Trophoblast cell (in vitro differentiated cells and primary cell): ENCODE data around the gene RNU6-7.

ENCODE experiments used
- DNase-seq, 2 donors: peaks; one replicate each; pipeline ENCODE4 v3.0.0-alpha.2; 2016
- H2AFZ ChIP-seq: 2 replicates; pipeline ENCODE4 v1.6.1; 2013; ENCODE audit warnings: low read length, moderate library complexity, mild to moderate bottlenecking; ENCODE audit not compliant: insufficient read depth, poor library complexity
- H2AK5ac ChIP-seq: 2 replicates; pipeline ENCODE4 v1.6.1; 2013; ENCODE audit warnings: mild to moderate bottlenecking, low read length
- H2BK120ac ChIP-seq: 2 replicates; pipeline ENCODE4 v1.6.1; 2013; ENCODE audit warnings: low read length, mild to moderate bottlenecking, moderate library complexity; ENCODE audit not compliant: insufficient read depth, poor library complexity
- H2BK12ac ChIP-seq: 2 replicates; pipeline ENCODE4 v1.6.1; 2013; ENCODE audit warnings: mild to moderate bottlenecking, low read length, moderate library complexity
- H2BK5ac ChIP-seq: 2 replicates; pipeline ENCODE4 v1.6.1; 2013; ENCODE audit warnings: low read length, low read depth, moderate library complexity, mild to moderate bottlenecking; ENCODE audit not compliant: poor library complexity
- H3K14ac ChIP-seq: 2 replicates; pipeline ENCODE4 v1.6.1; 2013; ENCODE audit warnings: mild to moderate bottlenecking, low read length
- H3K18ac ChIP-seq: 2 replicates; pipeline ENCODE4 v1.6.1; 2013; ENCODE audit warnings: mild to moderate bottlenecking, low read length
- H3K23ac ChIP-seq: 2 replicates; pipeline ENCODE4 v1.6.1; 2013; ENCODE audit warnings: low read length
- H3K27ac ChIP-seq: 2 replicates; pipeline ENCODE4 v1.5.1; 2013; ENCODE audit warnings: low read depth, mild to moderate bottlenecking, inconsistent platforms, low read length, moderate library complexity
- H3K27me3 ChIP-seq: 2 replicates; pipeline ENCODE4 v1.6.1; 2013; ENCODE audit warnings: inconsistent platforms, mild to moderate bottlenecking, low read length, moderate library complexity; ENCODE audit not compliant: insufficient read depth
- H3K36me3 ChIP-seq, 2 experiments: 1 replicate in 1 of 2; 2 replicates in 1 of 2; pipeline ENCODE4 v1.6.1; 2013; ENCODE audit warnings: low read length in 2 of 2, mild to moderate bottlenecking in 2 of 2, moderate library complexity in 1 of 2; ENCODE audit not compliant: insufficient read depth in 2 of 2, control insufficient read depth in 1 of 2
- H3K4ac ChIP-seq: 2 replicates; pipeline ENCODE4 v1.6.1; 2013; ENCODE audit warnings: low read depth, mild to moderate bottlenecking, low read length, moderate library complexity
- H3K4me1 ChIP-seq, 2 experiments: 1 replicate in 1 of 2; 2 replicates in 1 of 2; pipeline ENCODE4 v1.6.1; 2013; ENCODE audit warnings: low read length in 2 of 2, mild to moderate bottlenecking in 2 of 2, moderate library complexity in 1 of 2; ENCODE audit not compliant: insufficient read depth in 2 of 2, control insufficient read depth in 1 of 2
- H3K4me2 ChIP-seq: 2 replicates; pipeline ENCODE4 v1.6.1; 2013; ENCODE audit warnings: inconsistent platforms, mild to moderate bottlenecking, low read length, moderate library complexity
- H3K4me3 ChIP-seq: 2 replicates; pipeline ENCODE4 v1.5.1; 2013; ENCODE audit warnings: mild to moderate bottlenecking, low read depth, low read length, inconsistent platforms
- H3K79me1 ChIP-seq: one replicate; pipeline ENCODE4 v1.6.1; 2013; ENCODE audit warnings: low read length
- H3K79me2 ChIP-seq: 2 replicates; pipeline ENCODE4 v1.6.1; 2013; ENCODE audit warnings: low read length, mild to moderate bottlenecking; ENCODE audit not compliant: control insufficient read depth, insufficient read depth, poor library complexity
- H3K9ac ChIP-seq: 2 replicates; pipeline ENCODE4 v1.6.1; 2013; ENCODE audit warnings: mild to moderate bottlenecking, low read length
- H3K9me3 ChIP-seq: 2 replicates; pipeline ENCODE4 v1.6.1; 2013; ENCODE audit warnings: low read depth, mild to moderate bottlenecking, control low read depth, inconsistent platforms, low read length; ENCODE audit not compliant: insufficient read depth
- H4K12ac ChIP-seq: 2 replicates; pipeline ENCODE4 v1.6.1; 2013; ENCODE audit warnings: low read depth, mild to moderate bottlenecking, low read length, moderate library complexity
- H4K8ac ChIP-seq: 2 replicates; pipeline ENCODE4 v1.6.1; 2013; ENCODE audit warnings: low read depth, mild to moderate bottlenecking, low read length, moderate library complexity
- H4K91ac ChIP-seq: one replicate; pipeline ENCODE4 v1.6.1; 2013; ENCODE audit warnings: low read depth, mild to moderate bottlenecking, low read length, moderate library complexity
- WGBS: extraction: QIAGEN DNeasy Blood & Tissue Kit; methylation state at CpG from one replicate; pipeline ENCODE4 v1.1.7; 2013; ENCODE audit warnings: missing lambda C conversion rate; ENCODE audit not compliant: insufficient read length, insufficient coverage; ENCODE audit errors: extremely low coverage; 5-methylcytosine and 5-hydroxymethylcytosine counted together

The RNU6-7 gene

GRCh38 chr14:32193532-32193931, 8.3 kb upstream of the RNU6-7 start:
- no peak for DNase-seq
- WGBS = no CpG with 5 or more reads among the region's 2 CpGs
- no peak overlapping the region for H2AFZ ChIP-seq

GRCh38 chr14:32195636-32196035, 6.2 kb upstream of the RNU6-7 start:
- Histone ChIP-seq H2AK5ac (no peak overlapping the region), H3K4me1 (no peaks in the 10 kb centered on the region), H3K27ac (no peak overlapping the region), H3K79me1 (no peaks in the 10 kb centered on the region), H3K14ac (no peak overlapping the region), H3K23ac (no peak overlapping the region), H3K36me3 (no peaks in the 10 kb centered on the region), H2BK5ac (no peak overlapping the region), H4K12ac (no peak overlapping the region), H3K9me3 (no peaks in the 10 kb centered on the region), H3K4me3 (no peak overlapping the region), H3K4ac (no peak overlapping the region), H4K91ac (no peak overlapping the region), H3K79me2 (no peaks in the 10 kb centered on the region), H3K4me2 (no peak overlapping the region), H2AFZ (no peak overlapping the region), H3K27me3 (no peaks in the 10 kb centered on the region), H2BK12ac (no peak overlapping the region), H3K9ac (no peak overlapping the region), H2BK120ac (no peak overlapping the region), H4K8ac (no peak overlapping the region), H3K18ac (no peak overlapping the region)
- no CpG with 5 or more reads among the region's 1 CpG for WGBS
- DNase-seq = no peak

More at GRCh38 chr14:32193532-32193931, 8.3 kb upstream of the RNU6-7 start:
- Histone ChIP-seq H2AK5ac (no peak overlapping the region), H4K12ac (no peak overlapping the region), H2BK12ac (no peak overlapping the region), H3K14ac (no peak overlapping the region), H3K4ac (no peak overlapping the region), H3K4me1 (no peaks in the 10 kb centered on the region), H2BK120ac (no peak overlapping the region), H3K27me3 (no peaks in the 10 kb centered on the region), H3K36me3 (no peaks in the 10 kb centered on the region), H2BK5ac (no peak overlapping the region), H3K4me3 (no peak overlapping the region), H4K91ac (no peak overlapping the region), H3K27ac (no peak overlapping the region), H3K9me3 (no peaks in the 10 kb centered on the region), H3K9ac (no peak overlapping the region), H3K79me1 (no peaks in the 10 kb centered on the region), H4K8ac (no peak overlapping the region), H3K23ac (no peak overlapping the region), H3K4me2 (no peak overlapping the region), H3K18ac (no peak overlapping the region), H3K79me2 (no peaks in the 10 kb centered on the region)

- no peaks in the 10 kb centered on the region for H3K4me1 ChIP-seq
- no peak overlapping the region for H3K27ac ChIP-seq
- no peaks in the 10 kb centered on the region for H3K27me3 ChIP-seq
- no peak overlapping the region for H3K4ac ChIP-seq
- no peak overlapping the region for H4K91ac ChIP-seq
- H3K4me2 ChIP-seq = no peak overlapping the region
- H3K4me3 ChIP-seq = no peak overlapping the region
- DNase-seq = no peak
- no peak overlapping the region for H2BK12ac ChIP-seq
- H4K8ac ChIP-seq = no peak overlapping the region
- H2BK5ac ChIP-seq = no peak overlapping the region
- H3K79me1 ChIP-seq = no peaks in the 10 kb centered on the region
- no peak overlapping the region for H2AK5ac ChIP-seq
- WGBS = no CpG with 5 or more reads among the region's 1 CpG
- H3K9me3 ChIP-seq = peaks cover 3% of the 10 kb centered on the region
- no peak overlapping the region for H4K12ac ChIP-seq
- H3K23ac ChIP-seq = no peak overlapping the region
- H2BK120ac ChIP-seq = no peak overlapping the region
- no peak overlapping the region for H3K18ac ChIP-seq
- no peaks in the 10 kb centered on the region for H3K79me2 ChIP-seq
- no peak overlapping the region for H3K9ac ChIP-seq
- no peak overlapping the region for H3K14ac ChIP-seq
- no peaks in the 10 kb centered on the region for H3K36me3 ChIP-seq
- no peak overlapping the region for H2AFZ ChIP-seq
These were observed 3.9 kb upstream of the RNU6-7 start for GRCh38 chr14:32197919-32198318.

GRCh38 chr14:32200368-32201192, 1.3 kb upstream of the RNU6-7 start:
- Histone ChIP-seq H3K4me1 (no peaks in the 10 kb centered on the region), H3K9me3 (peaks cover 3% of the 10 kb centered on the region), H2BK120ac (no peak overlapping the region), H3K14ac (no peak overlapping the region), H2AK5ac (no peak overlapping the region), H3K23ac (no peak overlapping the region), H4K91ac (no peak overlapping the region), H3K27me3 (no peaks in the 10 kb centered on the region), H3K79me2 (no peaks in the 10 kb centered on the region), H4K12ac (no peak overlapping the region), H3K36me3 (no peaks in the 10 kb centered on the region), H3K9ac (no peak overlapping the region), H3K4me2 (peak overlapping the region; percentile 99), H4K8ac (no peak overlapping the region), H3K18ac (no peak overlapping the region), H2BK5ac (no peak overlapping the region), H3K4me3 (no peak overlapping the region), H3K79me1 (peaks cover 4% of the 10 kb centered on the region), H3K4ac (no peak overlapping the region), H2AFZ (no peak overlapping the region), H3K27ac (no peak overlapping the region), H2BK12ac (no peak overlapping the region)
- WGBS = no CpG with 5 or more reads among the region's 14 CpGs
- no peak for DNase-seq
